Fibroblast of lung (primary cell): ENCODE results near the gene TRERF1. TPM values are rescaled to one million over a fixed set of nuclear protein-coding genes. Genes with fewer than 3 reads are reported as not detected.

ENCODE experiments used
- DNase-seq, 2 donors: peaks; one replicate each; pipeline versions ENCODE4 v3.0.0 to v3.0.0-alpha.2; 2010; ENCODE audit warnings: low read depth in 2 of 2
- H2AFZ ChIP-seq: 2 replicates; pipeline ENCODE4 v1.5.1; 2012; ENCODE audit warnings: low read length, control low read depth, inconsistent platforms
- H3K27ac ChIP-seq: 2 replicates; pipeline ENCODE4 v1.5.1; 2011; ENCODE audit warnings: low read length, control low read depth; ENCODE audit not compliant: insufficient read depth
- H3K27me3 ChIP-seq: 2 replicates; pipeline ENCODE4 v1.5.1; 2011; ENCODE audit warnings: mild to moderate bottlenecking, low read length; ENCODE audit not compliant: control insufficient read depth, insufficient read depth
- H3K36me3 ChIP-seq: 2 replicates; pipeline ENCODE4 v1.5.1; 2011; ENCODE audit warnings: low read length; ENCODE audit not compliant: control insufficient read depth, insufficient read depth
- H3K4me1 ChIP-seq: 2 replicates; pipeline ENCODE4 v1.5.1; 2011; ENCODE audit warnings: low read length; ENCODE audit not compliant: control insufficient read depth, insufficient read depth; ENCODE audit errors: extremely low read depth
- H3K4me2 ChIP-seq: 2 replicates; pipeline ENCODE4 v1.5.1; 2011; ENCODE audit warnings: low read length, control low read depth; ENCODE audit not compliant: insufficient read depth; ENCODE audit errors: extremely low read depth
- H3K4me3 ChIP-seq, 4 experiments: fragments of 200-600 bp in 1 of 4; sonication (generic) in 1 of 4; replicated peaks in 1 of 4; 2 replicates each; pipeline ENCODE4 v1.5.1; 2011 to 2016; ENCODE audit warnings: low read length in 4 of 4, low read depth in 3 of 4, mild to moderate bottlenecking in 3 of 4, control low read depth in 2 of 4, inconsistent platforms in 1 of 4, mixed read lengths in 1 of 4; ENCODE audit not compliant: insufficient read depth in 1 of 4; ENCODE audit errors: control extremely low read depth in 1 of 4
- H3K79me2 ChIP-seq: 2 replicates; pipeline ENCODE4 v1.5.1; 2012; ENCODE audit warnings: mild to moderate bottlenecking, low read length, inconsistent platforms; ENCODE audit not compliant: control insufficient read depth, insufficient read depth
- H3K9ac ChIP-seq: 2 replicates; pipeline ENCODE4 v1.5.1; 2011; ENCODE audit warnings: mild to moderate bottlenecking, low read length, control low read depth; ENCODE audit not compliant: insufficient read depth
- H3K9me3 ChIP-seq: 2 replicates; pipeline ENCODE4 v1.5.1; 2012; ENCODE audit warnings: low read depth, low read length; ENCODE audit not compliant: control insufficient read depth, insufficient read depth
- H4K20me1 ChIP-seq: 2 replicates; pipeline ENCODE4 v1.5.1; 2011; ENCODE audit warnings: low read length; ENCODE audit not compliant: control insufficient read depth, insufficient read depth; ENCODE audit errors: extremely low read depth
- CTCF ChIP-seq, 2 donors: IDR thresholded peaks in 1 of 2; conservative IDR thresholded peaks in 1 of 2; 1 replicate in 1 of 2; 2 replicates in 1 of 2; pipeline ENCODE4 v1.5.1; 2011 to 2012; ENCODE audit warnings: low read length in 2 of 2, control low read depth in 1 of 2, inconsistent platforms in 1 of 2, low read depth in 1 of 2, mild to moderate bottlenecking in 1 of 2
- EZH2 ChIP-seq: IDR thresholded peaks from 2 replicates; pipeline ENCODE4 v1.5.1; 2012; ENCODE audit warnings: low read length, control low read depth, mild to moderate bottlenecking; ENCODE audit errors: missing control alignments
- polyA plus RNA-seq, 2 donors: library from polyadenylated mRNA; depleted of rRNA in 1 of 2; stranded (reverse) in 1 of 2; unstranded in 1 of 2; fragments of >200 nt; gene quantifications; 2 replicates each; pipeline ENCODE4 v1.2.1, GENCODE V29; 2011 to 2012; ENCODE audit warnings: missing spikeins in 1 of 2
- total RNA-seq: library from RNA; depleted of rRNA; stranded (reverse); fragments of >200 nt; gene quantifications from 2 replicates; pipeline ENCODE4 v1.2.1, GENCODE V29; 2014

The TRERF1 gene
- total and polyA plus RNA-seq, 2 donors (not counting 1 experiment from before 2014, with no cell fraction given), result 6.3 to 8.3 TPM

GRCh38 chr6:42268835-42269204 lies 182.9 kb downstream of the TRERF1 start:
- Histone ChIP-seq H4K20me1 (no peaks in the 10 kb centered on the region), H3K4me3 (no peak overlapping the region), H3K27ac (no peak overlapping the region), H3K79me2 (no peaks in the 10 kb centered on the region), H3K4me1 (peaks cover 10% of the 10 kb centered on the region), H3K27me3 (no peaks in the 10 kb centered on the region), H3K9me3 (no peaks in the 10 kb centered on the region), H3K9ac (no peak overlapping the region), H2AFZ (no peak overlapping the region), H3K36me3 (peaks cover 17% of the 10 kb centered on the region), H3K4me2 (no peak overlapping the region)
- TF ChIP-seq CTCF (conservative IDR thresholded peaks at IDR 0.05 in 1 of 2, IDR thresholded peaks at IDR 0.05 in 1 of 2; ENCODE audit: low read depth in 1 of 2, low read length in 2 of 2), result no peak
- TF ChIP-seq EZH2, result no peak
- DNase-seq, result no peak

- H3K27me3 ChIP-seq, result no peaks in the 10 kb centered on the region
- TF ChIP-seq EZH2 (no peak), CTCF (conservative IDR thresholded peaks at IDR 0.05 in 1 of 2, IDR thresholded peaks at IDR 0.05 in 1 of 2; ENCODE audit: low read depth in 1 of 2, low read length in 2 of 2) (no peak)
- H3K27ac ChIP-seq, result no peak overlapping the region
- H3K79me2 ChIP-seq, result no peaks in the 10 kb centered on the region
- no peak overlapping the region for H3K9ac ChIP-seq
- H2AFZ ChIP-seq, result no peak overlapping the region
- H3K4me1 ChIP-seq, result peaks cover 10% of the 10 kb centered on the region
- no peaks in the 10 kb centered on the region for H3K9me3 ChIP-seq
- H4K20me1 ChIP-seq, result no peaks in the 10 kb centered on the region
- no peak overlapping the region for H3K4me3 ChIP-seq
- no peak for DNase-seq
- no peak overlapping the region for H3K4me2 ChIP-seq
- H3K36me3 ChIP-seq, result peaks cover 16% of the 10 kb centered on the region
These were observed 183.5 kb downstream of the TRERF1 start for GRCh38 chr6:42268016-42268834.

GRCh38 chr6:42266538-42266937 lies 185.2 kb downstream of the TRERF1 start:
- DNase-seq, result no peak
- H2AFZ ChIP-seq, result no peak overlapping the region
- H3K4me2 ChIP-seq, result no peak overlapping the region
- H3K4me1 ChIP-seq, result no peaks in the 10 kb centered on the region
- H3K4me3 ChIP-seq, result no peak overlapping the region
- peaks cover 18% of the 10 kb centered on the region for H3K36me3 ChIP-seq
- H3K9me3 ChIP-seq, result no peaks in the 10 kb centered on the region
- H3K27ac ChIP-seq, result no peak overlapping the region
- H3K27me3 ChIP-seq, result no peaks in the 10 kb centered on the region
- no peak overlapping the region for H3K9ac ChIP-seq
- no peak for TF ChIP-seq CTCF (conservative IDR thresholded peaks at IDR 0.05 in 1 of 2, IDR thresholded peaks at IDR 0.05 in 1 of 2; ENCODE audit: low read depth in 1 of 2, low read length in 2 of 2)
- TF ChIP-seq EZH2, result no peak
- no peaks in the 10 kb centered on the region for H3K79me2 ChIP-seq
- H4K20me1 ChIP-seq, result no peaks in the 10 kb centered on the region
